ENCODE data around the gene GNG12. TPM values are rescaled to one million over a fixed set of nuclear protein-coding genes. Genes with fewer than 3 reads are reported as not detected.
A peak's percentile ranks its signal among the peaks of the same experiment; 100 is the strongest.

Gene GNG12
- total RNA-seq, 1 experiment from 2014 or later, result 23.7 TPM

GRCh38 chr1:67792741-67793458 is 40.4 kb downstream of the GNG12 start:
- ChIA-PET CTCF (interaction anchor here (0.7 to 1.8 kb wide), 2 partner anchors 26 to 38 kb away, joined by 3 to 7 read pairs; no protein-coding TSS in a partner anchor), POLR2A (no interaction called here)
- TF ChIP-seq FOXP1 (CRISPR knock-in tag; IDR thresholded peaks at IDR 0.05; ENCODE audit: borderline replicate concordance) (no peak), NR3C1 (CRISPR knock-in tag; conservative IDR thresholded peaks at IDR 0.05; ENCODE audit: low read depth) (no peak), ETV6 (CRISPR knock-in tag; IDR thresholded peaks at IDR 0.05) (no peak), ESRRA (CRISPR knock-in tag; IDR thresholded peaks at IDR 0.05; ENCODE audit: borderline replicate concordance) (no peak), ZNF317 (CRISPR knock-in tag; IDR thresholded peaks at IDR 0.05; ENCODE audit: borderline replicate concordance, low read depth) (no peak), CREM (CRISPR knock-in tag; IDR thresholded peaks at IDR 0.05) (no peak), NFYB (CRISPR knock-in tag; conservative IDR thresholded peaks at IDR 0.05; ENCODE audit: low read depth) (no peak), ZNF423 (CRISPR knock-in tag; IDR thresholded peaks at IDR 0.05) (no peak), ELF4 (CRISPR knock-in tag; IDR thresholded peaks at IDR 0.05; ENCODE audit: low read depth) (no peak), USF1 (CRISPR knock-in tag; IDR thresholded peaks at IDR 0.05) (no peak)
- TF ChIP-seq, protein P1, sequence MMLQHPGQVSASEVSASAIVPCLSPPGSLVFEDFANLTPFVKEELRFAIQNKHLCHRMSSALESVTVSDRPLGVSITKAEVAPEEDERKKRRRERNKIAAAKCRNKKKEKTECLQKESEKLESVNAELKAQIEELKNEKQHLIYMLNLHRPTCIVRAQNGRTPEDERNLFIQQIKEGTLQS (CRISPR knock-in tag; conservative IDR thresholded peaks at IDR 0.05), result no peak
- ATAC-seq (no peak), DNase-seq (ENCODE audit: low spot score) (no peak)
- Mint-ChIP-seq H3K4me3 (no peak overlapping the region), H3K27me3 (ENCODE audit: low read depth) (no peaks in the 10 kb centered on the region), H3K36me3 (peaks cover 12% of the 10 kb centered on the region), H3K4me1 (peaks cover 53% of the 10 kb centered on the region), H3K27ac (no peak overlapping the region), H3K9me3 (peaks cover 17% of the 10 kb centered on the region)

GRCh38 chr1:67792103-67792502 is 41.2 kb downstream of the GNG12 start:
- H3K4me3 Mint-ChIP-seq, result no peak overlapping the region
- peaks cover 4% of the 10 kb centered on the region for H3K36me3 Mint-ChIP-seq
- ChIA-PET POLR2A (no interaction called here), CTCF (no interaction called here)
- peaks cover 9% of the 10 kb centered on the region for H3K9me3 Mint-ChIP-seq
- peak; percentile 19; the same call in 1 of the 2 replicates for ATAC-seq
- H3K27me3 Mint-ChIP-seq (ENCODE audit: low read depth), result no peaks in the 10 kb centered on the region
- no peak for DNase-seq (ENCODE audit: low spot score)
- H3K27ac Mint-ChIP-seq, result peak overlapping the region; percentile 11
- H3K4me1 Mint-ChIP-seq, result peaks cover 53% of the 10 kb centered on the region
- TF ChIP-seq CBFB (CRISPR knock-in tag; IDR thresholded peaks at IDR 0.05; ENCODE audit: low read depth), result no peak
- no peak for TF ChIP-seq ZNF425 (CRISPR knock-in tag; conservative IDR thresholded peaks at IDR 0.05)
- TF ChIP-seq, protein P2, sequence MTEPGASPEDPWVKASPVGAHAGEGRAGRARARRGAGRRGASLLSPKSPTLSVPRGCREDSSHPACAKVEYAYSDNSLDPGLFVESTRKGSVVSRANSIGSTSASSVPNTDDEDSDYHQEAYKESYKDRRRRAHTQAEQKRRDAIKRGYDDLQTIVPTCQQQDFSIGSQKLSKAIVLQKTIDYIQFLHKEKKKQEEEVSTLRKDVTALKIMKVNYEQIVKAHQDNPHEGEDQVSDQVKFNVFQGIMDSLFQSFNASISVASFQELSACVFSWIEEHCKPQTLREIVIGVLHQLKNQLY (CRISPR knock-in tag; IDR thresholded peaks at IDR 0.05), result no peak
- TF ChIP-seq PREB (CRISPR knock-in tag; IDR thresholded peaks at IDR 0.05; ENCODE audit: borderline replicate concordance), result no peak
- no peak for TF ChIP-seq ETV6 (CRISPR knock-in tag; IDR thresholded peaks at IDR 0.05)
- TF ChIP-seq, protein P3, sequence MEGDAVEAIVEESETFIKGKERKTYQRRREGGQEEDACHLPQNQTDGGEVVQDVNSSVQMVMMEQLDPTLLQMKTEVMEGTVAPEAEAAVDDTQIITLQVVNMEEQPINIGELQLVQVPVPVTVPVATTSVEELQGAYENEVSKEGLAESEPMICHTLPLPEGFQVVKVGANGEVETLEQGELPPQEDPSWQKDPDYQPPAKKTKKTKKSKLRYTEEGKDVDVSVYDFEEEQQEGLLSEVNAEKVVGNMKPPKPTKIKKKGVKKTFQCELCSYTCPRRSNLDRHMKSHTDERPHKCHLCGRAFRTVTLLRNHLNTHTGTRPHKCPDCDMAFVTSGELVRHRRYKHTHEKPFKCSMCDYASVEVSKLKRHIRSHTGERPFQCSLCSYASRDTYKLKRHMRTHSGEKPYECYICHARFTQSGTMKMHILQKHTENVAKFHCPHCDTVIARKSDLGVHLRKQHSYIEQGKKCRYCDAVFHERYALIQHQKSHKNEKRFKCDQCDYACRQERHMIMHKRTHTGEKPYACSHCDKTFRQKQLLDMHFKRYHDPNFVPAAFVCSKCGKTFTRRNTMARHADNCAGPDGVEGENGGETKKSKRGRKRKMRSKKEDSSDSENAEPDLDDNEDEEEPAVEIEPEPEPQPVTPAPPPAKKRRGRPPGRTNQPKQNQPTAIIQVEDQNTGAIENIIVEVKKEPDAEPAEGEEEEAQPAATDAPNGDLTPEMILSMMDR (IDR thresholded peaks at IDR 0.05), result no peak
- no peak for TF ChIP-seq ESRRA (CRISPR knock-in tag; IDR thresholded peaks at IDR 0.05; ENCODE audit: borderline replicate concordance)
- TF ChIP-seq ZNF263 (CRISPR knock-in tag; IDR thresholded peaks at IDR 0.05; ENCODE audit: low read depth), result no peak
- TF ChIP-seq PRRX2 (CRISPR knock-in tag; IDR thresholded peaks at IDR 0.05), result no peak
- TF ChIP-seq EMX1 (CRISPR knock-in tag; IDR thresholded peaks at IDR 0.05), result no peak
- TF ChIP-seq, protein P4, sequence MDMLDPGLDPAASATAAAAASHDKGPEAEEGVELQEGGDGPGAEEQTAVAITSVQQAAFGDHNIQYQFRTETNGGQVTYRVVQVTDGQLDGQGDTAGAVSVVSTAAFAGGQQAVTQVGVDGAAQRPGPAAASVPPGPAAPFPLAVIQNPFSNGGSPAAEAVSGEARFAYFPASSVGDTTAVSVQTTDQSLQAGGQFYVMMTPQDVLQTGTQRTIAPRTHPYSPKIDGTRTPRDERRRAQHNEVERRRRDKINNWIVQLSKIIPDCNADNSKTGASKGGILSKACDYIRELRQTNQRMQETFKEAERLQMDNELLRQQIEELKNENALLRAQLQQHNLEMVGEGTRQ (CRISPR knock-in tag; IDR thresholded peaks at IDR 0.05), result no peak
